MM.1S (cell line): Measurements from ENCODE around the gene NOTUM.

Source experiments
- CTCF ChIP-seq: fragments of 300-600 bp; sonication (generic); IDR thresholded peaks from 2 replicates; pipeline ENCODE4 v1.5.1; 2016; ENCODE audit warnings: antibody characterized with exemption, low read length, mixed read lengths
- EZH2 ChIP-seq: fragments of 300-600 bp; sonication (generic); optimal IDR thresholded peaks from 2 replicates; pipeline ENCODE3; 2017; ENCODE audit warnings: low read depth, mild to moderate bottlenecking, antibody characterized with exemption, low read length, mixed read lengths
- EZH2phosphoT487 ChIP-seq: fragments of 300-600 bp; sonication (generic); IDR thresholded peaks from 2 replicates; pipeline ENCODE4 v1.6.1; 2018; ENCODE audit warnings: antibody characterized with exemption, low read length

- TF ChIP-seq CTCF (no peak), EZH2 (no peak), EZH2phosphoT487 (no peak)
These were observed 46.2 kb upstream of the NOTUM start for GRCh38 chr17:82007228-82007494.
